Trophoblast cell (in vitro differentiated cells and primary cell): ENCODE results near the gene KCNMB1.

Experiments
- DNase-seq, 2 donors: peaks; one replicate each; pipeline ENCODE4 v3.0.0-alpha.2; 2016
- H2AFZ ChIP-seq: 2 replicates; pipeline ENCODE4 v1.6.1; 2013; ENCODE audit warnings: low read length, moderate library complexity, mild to moderate bottlenecking; ENCODE audit not compliant: insufficient read depth, poor library complexity
- H2AK5ac ChIP-seq: 2 replicates; pipeline ENCODE4 v1.6.1; 2013; ENCODE audit warnings: mild to moderate bottlenecking, low read length
- H2BK120ac ChIP-seq: 2 replicates; pipeline ENCODE4 v1.6.1; 2013; ENCODE audit warnings: low read length, mild to moderate bottlenecking, moderate library complexity; ENCODE audit not compliant: insufficient read depth, poor library complexity
- H2BK12ac ChIP-seq: 2 replicates; pipeline ENCODE4 v1.6.1; 2013; ENCODE audit warnings: mild to moderate bottlenecking, low read length, moderate library complexity
- H2BK5ac ChIP-seq: 2 replicates; pipeline ENCODE4 v1.6.1; 2013; ENCODE audit warnings: low read length, low read depth, moderate library complexity, mild to moderate bottlenecking; ENCODE audit not compliant: poor library complexity
- H3K14ac ChIP-seq: 2 replicates; pipeline ENCODE4 v1.6.1; 2013; ENCODE audit warnings: mild to moderate bottlenecking, low read length
- H3K18ac ChIP-seq: 2 replicates; pipeline ENCODE4 v1.6.1; 2013; ENCODE audit warnings: mild to moderate bottlenecking, low read length
- H3K23ac ChIP-seq: 2 replicates; pipeline ENCODE4 v1.6.1; 2013; ENCODE audit warnings: low read length
- H3K27ac ChIP-seq: 2 replicates; pipeline ENCODE4 v1.5.1; 2013; ENCODE audit warnings: low read depth, mild to moderate bottlenecking, inconsistent platforms, low read length, moderate library complexity
- H3K27me3 ChIP-seq: 2 replicates; pipeline ENCODE4 v1.6.1; 2013; ENCODE audit warnings: inconsistent platforms, mild to moderate bottlenecking, low read length, moderate library complexity; ENCODE audit not compliant: insufficient read depth
- H3K36me3 ChIP-seq, 2 experiments: 1 replicate in 1 of 2; 2 replicates in 1 of 2; pipeline ENCODE4 v1.6.1; 2013; ENCODE audit warnings: low read length in 2 of 2, mild to moderate bottlenecking in 2 of 2, moderate library complexity in 1 of 2; ENCODE audit not compliant: insufficient read depth in 2 of 2, control insufficient read depth in 1 of 2
- H3K4ac ChIP-seq: 2 replicates; pipeline ENCODE4 v1.6.1; 2013; ENCODE audit warnings: low read depth, mild to moderate bottlenecking, low read length, moderate library complexity
- H3K4me1 ChIP-seq, 2 experiments: 1 replicate in 1 of 2; 2 replicates in 1 of 2; pipeline ENCODE4 v1.6.1; 2013; ENCODE audit warnings: low read length in 2 of 2, mild to moderate bottlenecking in 2 of 2, moderate library complexity in 1 of 2; ENCODE audit not compliant: insufficient read depth in 2 of 2, control insufficient read depth in 1 of 2
- H3K4me2 ChIP-seq: 2 replicates; pipeline ENCODE4 v1.6.1; 2013; ENCODE audit warnings: inconsistent platforms, mild to moderate bottlenecking, low read length, moderate library complexity
- H3K4me3 ChIP-seq: 2 replicates; pipeline ENCODE4 v1.5.1; 2013; ENCODE audit warnings: mild to moderate bottlenecking, low read depth, low read length, inconsistent platforms
- H3K79me1 ChIP-seq: one replicate; pipeline ENCODE4 v1.6.1; 2013; ENCODE audit warnings: low read length
- H3K79me2 ChIP-seq: 2 replicates; pipeline ENCODE4 v1.6.1; 2013; ENCODE audit warnings: low read length, mild to moderate bottlenecking; ENCODE audit not compliant: control insufficient read depth, insufficient read depth, poor library complexity
- H3K9ac ChIP-seq: 2 replicates; pipeline ENCODE4 v1.6.1; 2013; ENCODE audit warnings: mild to moderate bottlenecking, low read length
- H3K9me3 ChIP-seq: 2 replicates; pipeline ENCODE4 v1.6.1; 2013; ENCODE audit warnings: low read depth, mild to moderate bottlenecking, control low read depth, inconsistent platforms, low read length; ENCODE audit not compliant: insufficient read depth
- H4K12ac ChIP-seq: 2 replicates; pipeline ENCODE4 v1.6.1; 2013; ENCODE audit warnings: low read depth, mild to moderate bottlenecking, low read length, moderate library complexity
- H4K8ac ChIP-seq: 2 replicates; pipeline ENCODE4 v1.6.1; 2013; ENCODE audit warnings: low read depth, mild to moderate bottlenecking, low read length, moderate library complexity
- H4K91ac ChIP-seq: one replicate; pipeline ENCODE4 v1.6.1; 2013; ENCODE audit warnings: low read depth, mild to moderate bottlenecking, low read length, moderate library complexity
- WGBS: extraction: QIAGEN DNeasy Blood & Tissue Kit; methylation state at CpG from one replicate; pipeline ENCODE4 v1.1.7; 2013; ENCODE audit warnings: missing lambda C conversion rate; ENCODE audit not compliant: insufficient read length, insufficient coverage; ENCODE audit errors: extremely low coverage; 5-methylcytosine and 5-hydroxymethylcytosine counted together

Gene KCNMB1

DNA sequence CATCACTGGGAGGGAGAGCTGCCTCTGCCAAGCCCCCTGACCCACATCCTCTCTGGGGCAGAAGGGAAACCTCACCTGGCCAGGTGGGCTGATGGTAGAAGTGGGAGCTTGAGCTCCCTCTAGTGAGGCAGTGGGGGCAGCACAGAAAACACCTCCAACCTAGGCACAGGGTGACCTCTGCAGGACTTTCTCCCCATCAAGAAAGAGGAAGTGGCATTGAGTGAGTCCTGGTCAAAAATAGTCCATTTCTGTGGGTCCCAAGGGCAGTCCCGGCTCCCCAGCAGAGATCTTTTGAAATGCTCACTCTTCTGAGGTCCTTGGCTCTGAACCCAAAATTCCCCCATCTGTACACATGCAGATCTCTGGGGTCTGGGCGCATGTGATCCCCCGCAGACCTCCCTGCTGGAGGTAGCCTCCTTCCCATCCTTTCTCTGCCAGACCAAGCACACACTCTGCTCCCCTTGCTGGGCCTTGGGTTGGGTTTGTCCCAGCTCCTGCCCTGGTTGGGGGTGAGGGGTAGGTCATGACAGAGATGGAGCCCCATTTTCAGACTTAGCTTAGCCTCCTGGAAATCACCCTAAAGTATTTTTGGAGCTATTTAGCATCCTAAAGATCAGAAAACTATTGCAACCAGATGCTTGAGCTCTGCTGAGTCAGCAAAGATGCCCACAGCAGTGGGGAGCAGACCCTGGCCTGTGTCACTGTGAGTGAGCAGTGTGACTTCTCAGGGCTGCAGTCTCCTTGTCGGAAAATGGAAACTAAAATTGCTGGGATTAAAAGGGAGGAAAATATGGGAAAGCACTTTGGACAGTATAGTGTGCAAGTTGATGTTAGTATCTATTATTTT lies 50.0 kb downstream of the KCNMB1 start:
- no peak overlapping the region for H3K4ac ChIP-seq
- no peak overlapping the region for H3K9ac ChIP-seq
- no peak overlapping the region for H2BK5ac ChIP-seq
- H3K9me3 ChIP-seq, result peaks cover 3% of the 10 kb centered on the region
- H3K4me1 ChIP-seq, result no peaks in the 10 kb centered on the region
- H2AK5ac ChIP-seq, result no peak overlapping the region
- H3K36me3 ChIP-seq, result no peaks in the 10 kb centered on the region
- no peak overlapping the region for H3K18ac ChIP-seq
- H4K91ac ChIP-seq, result no peak overlapping the region
- H2AFZ ChIP-seq, result no peak overlapping the region
- no peak overlapping the region for H3K23ac ChIP-seq
- H3K27me3 ChIP-seq, result no peaks in the 10 kb centered on the region
- H4K8ac ChIP-seq, result no peak overlapping the region
- no peak overlapping the region for H2BK120ac ChIP-seq
- no peak overlapping the region for H4K12ac ChIP-seq
- no peaks in the 10 kb centered on the region for H3K79me2 ChIP-seq
- H2BK12ac ChIP-seq, result no peak overlapping the region
- peak in 1 of 2 donors; percentile 40 for DNase-seq
- no peak overlapping the region for H3K14ac ChIP-seq
- H3K4me2 ChIP-seq, result no peak overlapping the region
- H3K4me3 ChIP-seq, result no peak overlapping the region
- no peak overlapping the region for H3K27ac ChIP-seq
- no CpG with 5 or more reads among the region's 4 CpGs for WGBS
- H3K79me1 ChIP-seq, result no peaks in the 10 kb centered on the region

DNA sequence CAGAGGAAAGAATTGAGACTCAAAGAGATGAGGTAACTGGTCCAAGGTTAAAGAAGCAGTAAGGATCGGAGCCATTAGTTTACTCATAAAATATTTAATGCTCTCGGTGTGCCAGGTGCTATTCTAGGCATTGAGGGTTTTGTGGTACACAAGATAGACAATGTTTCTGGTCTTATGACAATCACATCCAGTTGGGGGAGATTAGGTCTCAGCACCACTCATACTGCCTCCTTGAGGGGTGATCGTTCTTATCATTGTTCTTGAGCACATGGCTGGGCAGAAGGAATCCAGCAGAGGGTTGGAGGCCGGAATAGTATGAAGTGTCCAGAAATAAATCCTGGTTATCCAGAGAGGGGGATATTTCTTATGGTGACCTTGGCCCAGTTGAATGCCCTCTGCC lies 50.9 kb downstream of the KCNMB1 start:
- no peak overlapping the region for H3K14ac ChIP-seq
- peaks cover 3% of the 10 kb centered on the region for H3K9me3 ChIP-seq
- H3K18ac ChIP-seq, result no peak overlapping the region
- no peak overlapping the region for H2BK120ac ChIP-seq
- no peaks in the 10 kb centered on the region for H3K4me1 ChIP-seq
- no peak overlapping the region for H3K9ac ChIP-seq
- no peak overlapping the region for H2AK5ac ChIP-seq
- H3K79me1 ChIP-seq, result no peaks in the 10 kb centered on the region
- no peak overlapping the region for H3K4ac ChIP-seq
- no peak overlapping the region for H3K23ac ChIP-seq
- no peaks in the 10 kb centered on the region for H3K36me3 ChIP-seq
- H3K27me3 ChIP-seq, result no peaks in the 10 kb centered on the region
- no peak overlapping the region for H4K8ac ChIP-seq
- no peak overlapping the region for H2AFZ ChIP-seq
- DNase-seq, result no peak
- no peak overlapping the region for H3K27ac ChIP-seq
- no CpG with 5 or more reads among the region's 4 CpGs for WGBS
- no peak overlapping the region for H4K12ac ChIP-seq
- no peak overlapping the region for H4K91ac ChIP-seq
- no peak overlapping the region for H3K4me2 ChIP-seq
- no peak overlapping the region for H2BK5ac ChIP-seq
- H2BK12ac ChIP-seq, result no peak overlapping the region
- H3K4me3 ChIP-seq, result no peak overlapping the region
- no peaks in the 10 kb centered on the region for H3K79me2 ChIP-seq

DNA sequence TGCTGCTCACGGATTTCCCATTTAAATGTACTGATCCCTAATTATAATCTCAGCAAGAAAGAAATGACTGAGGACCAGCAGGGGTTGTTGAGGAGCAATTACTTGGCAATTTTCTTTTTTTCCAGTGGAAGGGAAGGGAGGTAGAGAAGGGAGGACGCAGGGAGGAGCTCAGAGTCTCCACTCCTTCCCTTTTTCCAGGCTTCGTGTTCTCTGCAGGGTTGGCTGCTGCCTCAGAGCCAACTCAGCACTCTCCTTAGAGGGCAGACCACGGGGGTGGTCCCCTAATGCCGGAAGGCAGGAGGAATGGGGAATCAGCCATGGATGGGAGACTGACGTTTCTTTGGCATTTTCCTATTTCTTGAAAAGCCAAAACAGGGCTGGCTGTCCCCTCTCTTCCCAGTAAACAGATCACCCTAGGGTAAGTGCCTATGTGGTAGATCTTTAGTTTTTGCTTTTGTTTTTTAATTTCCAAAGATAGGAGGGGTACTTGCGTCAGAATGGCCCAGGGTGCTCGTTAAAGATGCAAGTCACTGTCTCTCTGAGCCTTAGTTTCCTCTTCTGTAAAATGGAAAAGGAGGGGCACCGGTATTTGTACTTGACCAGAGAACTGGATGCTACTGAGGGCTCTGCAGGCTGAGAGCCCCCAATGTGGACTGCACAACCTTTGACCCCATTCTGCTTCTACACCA lies 52.0 kb downstream of the KCNMB1 start:
- Histone ChIP-seq H3K23ac (no peak overlapping the region), H2BK12ac (no peak overlapping the region), H4K12ac (no peak overlapping the region), H3K4me2 (no peak overlapping the region), H3K4ac (no peak overlapping the region), H2AFZ (no peak overlapping the region), H3K18ac (no peak overlapping the region), H2BK5ac (no peak overlapping the region), H4K91ac (no peak overlapping the region), H3K4me3 (no peak overlapping the region), H2BK120ac (no peak overlapping the region), H3K36me3 (no peaks in the 10 kb centered on the region), H3K9me3 (peaks cover 3% of the 10 kb centered on the region), H3K9ac (no peak overlapping the region), H3K79me1 (no peaks in the 10 kb centered on the region), H3K14ac (no peak overlapping the region), H3K79me2 (no peaks in the 10 kb centered on the region), H3K4me1 (peaks cover 0 to 2% of the 10 kb centered on the region in 2 experiments), H2AK5ac (no peak overlapping the region), H4K8ac (no peak overlapping the region), H3K27ac (no peak overlapping the region), H3K27me3 (no peaks in the 10 kb centered on the region)
- WGBS, result no CpG with 5 or more reads among the region's 9 CpGs
- no peak for DNase-seq

DNA sequence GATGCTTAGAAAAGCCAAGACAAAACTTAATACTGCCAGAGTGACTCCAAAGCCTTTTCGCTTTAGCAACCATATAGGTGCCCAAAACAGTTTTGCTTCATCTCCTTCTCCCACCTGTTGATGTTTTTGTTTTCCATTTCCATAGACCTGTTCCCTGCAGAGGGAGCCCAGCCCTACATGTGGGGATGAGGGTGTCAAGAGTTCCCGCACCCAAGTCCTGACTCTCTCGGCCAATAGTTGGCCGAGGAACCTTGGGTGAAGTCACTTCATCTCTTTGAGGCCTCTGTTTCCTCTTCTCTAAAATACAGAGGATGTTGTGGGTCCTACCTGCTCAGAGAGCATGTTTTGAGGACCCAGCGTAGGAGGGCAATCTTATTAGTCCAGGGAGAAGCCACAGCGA lies 53.1 kb downstream of the KCNMB1 start:
- DNase-seq, result no peak
- H3K79me1 ChIP-seq, result no peaks in the 10 kb centered on the region
- no peak overlapping the region for H3K18ac ChIP-seq
- H2AFZ ChIP-seq, result no peak overlapping the region
- H3K4me2 ChIP-seq, result no peak overlapping the region
- no peak overlapping the region for H3K9ac ChIP-seq
- no peak overlapping the region for H2BK5ac ChIP-seq
- H3K36me3 ChIP-seq, result no peaks in the 10 kb centered on the region
- H3K4ac ChIP-seq, result no peak overlapping the region
- H2AK5ac ChIP-seq, result no peak overlapping the region
- no peak overlapping the region for H2BK12ac ChIP-seq
- H3K79me2 ChIP-seq, result no peaks in the 10 kb centered on the region
- H3K9me3 ChIP-seq, result peaks cover 2% of the 10 kb centered on the region
- no peak overlapping the region for H3K14ac ChIP-seq
- H3K27me3 ChIP-seq, result no peaks in the 10 kb centered on the region
- no peak overlapping the region for H3K4me3 ChIP-seq
- no peak overlapping the region for H3K23ac ChIP-seq
- no CpG with 5 or more reads among the region's 6 CpGs for WGBS
- H4K12ac ChIP-seq, result no peak overlapping the region
- no peak overlapping the region for H4K8ac ChIP-seq
- no peak overlapping the region for H2BK120ac ChIP-seq
- H4K91ac ChIP-seq, result no peak overlapping the region
- no peak overlapping the region for H3K27ac ChIP-seq
- H3K4me1 ChIP-seq, result peaks cover 0 to 9% of the 10 kb centered on the region in 2 experiments
